Astrocyte of the spinal cord (primary cell): ENCODE measurements around the gene HMG20A.

ENCODE experiments used
- DNase-seq: peaks from one replicate; pipeline ENCODE4 v3.0.0; 2011; ENCODE audit warnings: low read depth, low spot score
- H3K4me3 ChIP-seq: 2 replicates; pipeline ENCODE4 v1.5.1; 2011; ENCODE audit warnings: low read depth, mild to moderate bottlenecking, low read length, moderate library complexity
- in situ Hi-C: cut with HindIII; loops from 2 replicates; pipeline ENCODE4 v1.10.0; 2017; ENCODE audit warnings: low sequenced_read_pairs
- TF ChIP-seq, protein P1 (sequence below): IDR thresholded peaks from 2 replicates; pipeline ENCODE4 v1.5.1; 2012; ENCODE audit warnings: low read depth, mild to moderate bottlenecking, low read length, inconsistent platforms

The HMG20A gene

DNA sequence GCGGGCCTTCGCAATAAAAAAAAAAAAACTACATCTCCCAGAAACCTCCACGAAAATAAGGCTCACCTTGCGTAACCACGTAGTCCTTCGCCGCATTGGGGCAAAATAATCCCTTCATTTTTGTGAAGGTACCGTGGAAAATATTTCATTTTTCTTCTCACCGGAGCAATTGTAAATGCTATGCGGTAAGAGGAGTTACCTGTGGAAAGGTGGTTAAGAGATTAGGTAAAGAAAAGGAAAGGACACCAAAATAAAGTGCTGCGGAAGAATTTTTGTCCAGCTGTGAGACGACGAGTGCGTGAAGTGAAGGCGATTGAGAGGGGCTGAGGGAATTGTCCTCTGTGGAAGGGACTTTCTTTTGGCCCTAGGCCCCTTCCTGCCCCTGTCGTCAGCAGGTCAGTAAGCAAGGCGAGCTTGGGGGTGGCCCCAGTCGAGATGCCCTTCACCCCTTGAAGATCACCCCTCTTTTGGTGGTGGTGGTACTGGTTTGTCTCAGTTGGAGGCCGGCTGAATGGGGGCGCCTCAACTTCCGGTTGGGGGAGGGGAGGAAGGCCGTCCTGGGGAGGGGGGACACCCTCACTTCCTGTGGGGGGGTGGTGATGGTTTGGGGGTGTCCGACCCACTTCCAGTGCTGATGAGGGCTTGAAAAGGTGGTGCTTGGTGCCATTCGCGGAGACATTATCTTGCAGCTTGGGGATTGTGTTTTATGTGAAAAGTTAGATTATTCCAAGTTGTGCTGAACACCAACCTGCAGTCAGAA lies at the start of gene HMG20A:
TSS of gene HMG20A (plus strand) at position 279 of the 760 bp plus-strand sequence. CDS start 37,520 bp downstream, outside the sequence.
- DNase-seq: peak; percentile 96
- TF ChIP-seq, protein P1, sequence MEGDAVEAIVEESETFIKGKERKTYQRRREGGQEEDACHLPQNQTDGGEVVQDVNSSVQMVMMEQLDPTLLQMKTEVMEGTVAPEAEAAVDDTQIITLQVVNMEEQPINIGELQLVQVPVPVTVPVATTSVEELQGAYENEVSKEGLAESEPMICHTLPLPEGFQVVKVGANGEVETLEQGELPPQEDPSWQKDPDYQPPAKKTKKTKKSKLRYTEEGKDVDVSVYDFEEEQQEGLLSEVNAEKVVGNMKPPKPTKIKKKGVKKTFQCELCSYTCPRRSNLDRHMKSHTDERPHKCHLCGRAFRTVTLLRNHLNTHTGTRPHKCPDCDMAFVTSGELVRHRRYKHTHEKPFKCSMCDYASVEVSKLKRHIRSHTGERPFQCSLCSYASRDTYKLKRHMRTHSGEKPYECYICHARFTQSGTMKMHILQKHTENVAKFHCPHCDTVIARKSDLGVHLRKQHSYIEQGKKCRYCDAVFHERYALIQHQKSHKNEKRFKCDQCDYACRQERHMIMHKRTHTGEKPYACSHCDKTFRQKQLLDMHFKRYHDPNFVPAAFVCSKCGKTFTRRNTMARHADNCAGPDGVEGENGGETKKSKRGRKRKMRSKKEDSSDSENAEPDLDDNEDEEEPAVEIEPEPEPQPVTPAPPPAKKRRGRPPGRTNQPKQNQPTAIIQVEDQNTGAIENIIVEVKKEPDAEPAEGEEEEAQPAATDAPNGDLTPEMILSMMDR: no peak
- H3K4me3 ChIP-seq: peak within 1 kb of the TSS; percentile 82
- in situ Hi-C loops: no loop called here

DNA sequence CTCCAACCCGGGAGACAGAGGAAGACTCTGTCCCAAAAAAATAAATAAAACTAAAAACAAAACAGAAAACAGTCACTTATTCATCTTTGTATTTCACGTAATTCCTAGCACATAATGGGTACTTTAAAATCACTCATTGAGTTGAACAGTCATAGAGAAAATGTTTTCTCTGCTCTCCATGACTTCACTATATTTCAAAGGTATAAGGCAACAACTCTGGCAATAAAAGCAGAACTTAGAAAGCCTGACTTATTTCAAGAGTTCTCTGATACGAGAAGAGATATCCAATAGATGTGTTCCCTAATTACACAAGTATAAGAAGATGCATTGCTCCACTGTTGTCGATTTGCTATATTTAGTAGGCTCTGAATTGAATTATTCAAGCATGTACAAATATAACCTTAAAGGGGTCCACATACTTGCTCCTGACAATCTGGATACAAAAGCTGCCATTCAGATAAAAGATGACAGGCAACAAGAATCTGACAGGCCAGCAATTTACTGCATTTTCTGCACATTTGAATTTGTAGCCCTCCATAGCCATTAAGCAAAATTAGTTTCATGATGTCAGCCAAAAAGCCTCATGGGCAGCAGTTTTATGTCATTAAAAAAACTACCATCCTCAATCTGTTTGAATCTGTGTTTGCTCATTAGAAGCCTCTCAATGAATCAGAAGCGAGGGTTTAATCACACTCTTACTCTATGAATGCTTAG lies 48.7 kb upstream of the HMG20A start:
- in situ Hi-C loops: no loop called here
- TF ChIP-seq, protein P1: no peak
- DNase-seq: no peak
- H3K4me3 ChIP-seq: no peak overlapping the region

DNA sequence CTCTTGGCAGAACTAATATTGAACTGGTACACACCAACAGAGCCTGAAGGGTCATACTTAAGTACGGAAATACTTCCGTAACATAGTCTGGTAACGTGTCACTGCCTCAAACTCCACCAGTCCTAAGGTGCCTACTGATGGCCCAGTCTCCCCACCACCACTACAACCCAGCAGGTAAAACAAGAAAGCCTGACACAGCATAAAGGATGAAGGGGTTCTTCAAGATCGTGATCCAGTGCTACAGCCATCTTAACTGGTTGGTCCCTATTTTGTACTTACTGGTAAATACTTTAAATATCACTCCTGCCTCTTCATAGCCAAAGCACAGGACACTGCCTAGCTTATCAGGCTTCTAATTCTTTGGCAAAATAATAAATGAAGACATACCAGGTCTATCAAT lies 47.2 kb upstream of the HMG20A start:
- in situ Hi-C loops: no loop called here
- DNase-seq: no peak
- TF ChIP-seq, protein P1: no peak
- no peak overlapping the region for H3K4me3 ChIP-seq

DNA sequence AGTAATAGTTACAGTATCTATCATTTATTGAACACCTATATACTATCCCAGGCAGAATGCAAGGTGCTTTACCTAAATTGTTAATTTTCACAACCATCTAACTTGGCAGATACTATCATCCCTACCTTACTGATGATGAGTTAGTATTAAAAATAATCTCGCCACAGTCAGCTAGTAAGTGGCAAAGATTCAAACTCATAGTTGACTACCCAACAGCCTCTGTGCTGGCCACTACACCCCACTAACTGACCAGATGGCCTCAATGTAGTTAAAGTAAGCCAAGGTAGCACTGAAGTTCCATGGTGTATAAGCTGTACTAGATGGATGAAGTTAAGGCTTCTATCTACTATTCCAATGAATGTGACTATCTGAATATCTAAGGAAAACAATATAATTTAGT lies 45.6 kb upstream of the HMG20A start:
- H3K4me3 ChIP-seq: no peak overlapping the region
- no peak for DNase-seq
- TF ChIP-seq, protein P1: no peak
- in situ Hi-C loops: no loop called here

DNA sequence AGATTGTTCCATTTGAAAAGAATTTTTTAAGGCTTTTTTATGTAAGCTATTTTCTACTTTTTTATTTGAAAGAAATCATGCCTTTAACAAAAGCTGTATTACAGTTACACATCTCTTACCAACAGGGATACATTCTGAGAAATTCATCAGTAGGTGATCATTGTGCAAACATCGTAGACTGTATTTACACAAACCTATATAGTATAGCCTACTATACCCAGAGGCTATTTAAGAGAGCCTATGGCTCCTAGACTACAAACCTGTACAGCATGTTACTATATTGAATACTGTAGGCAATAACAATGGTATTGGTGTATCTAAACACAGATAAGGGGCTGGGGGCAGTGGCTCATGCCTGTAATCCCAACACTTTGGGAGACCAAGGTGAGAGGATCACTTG lies 43.9 kb upstream of the HMG20A start:
- TF ChIP-seq, protein P1: no peak
- in situ Hi-C loops: no loop called here
- no peak for DNase-seq
- no peak overlapping the region for H3K4me3 ChIP-seq

DNA sequence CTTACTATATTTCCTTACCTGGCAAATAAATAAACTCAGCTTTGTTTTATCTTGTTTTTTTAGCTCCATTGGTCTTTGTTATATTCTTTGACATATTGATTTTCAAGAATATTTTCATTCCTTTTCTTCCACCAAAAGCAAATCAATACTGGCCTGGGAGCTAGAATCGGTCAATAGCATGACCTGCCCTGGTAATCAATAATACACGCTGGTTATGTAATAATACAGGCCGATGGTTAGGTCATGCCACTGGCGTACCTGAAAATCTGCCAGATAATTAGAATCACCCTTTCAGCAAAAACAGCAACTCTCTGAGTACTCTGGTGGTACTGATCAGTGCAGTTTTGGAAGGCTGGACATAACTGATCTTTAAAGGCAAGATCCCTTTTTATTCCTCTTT lies 40.7 kb upstream of the HMG20A start:
- no peak overlapping the region for H3K4me3 ChIP-seq
- in situ Hi-C loops: no loop called here
- no peak for DNase-seq
- TF ChIP-seq, protein P1: no peak
